HepG2 (cell line): ENCODE data around the gene PLOD2. TPM values are rescaled to one million over a fixed set of nuclear protein-coding genes. Genes with fewer than 3 reads are reported as not detected.

Experiments
- ELF3 ChIP-seq: IDR thresholded peaks from 2 replicates; pipeline ENCODE4 v1.6.1; 2016; ENCODE audit warnings: missing genetic modification reagents, missing compliant biosample characterization
- HDAC1 ChIP-seq: sonication (generic); formaldehyde crosslinking; IDR thresholded peaks from 2 replicates; pipeline ENCODE4 v1.5.1; 2020; ENCODE audit warnings: mild to moderate bottlenecking, missing genetic modification reagents
- PCBP2 ChIP-seq: fragments of 200-400 bp; formaldehyde crosslinking; optimal IDR thresholded peaks from 2 replicates; pipeline ENCODE3; 2018; ENCODE audit warnings: low read length, low read depth; ENCODE audit not compliant: poor library complexity, severe bottlenecking
- ZNF20 ChIP-seq: sonication (generic); formaldehyde crosslinking; IDR thresholded peaks from 2 replicates; pipeline ENCODE4 v1.4.0; 2020; ENCODE audit warnings: mild to moderate bottlenecking, moderate library complexity, missing genetic modification reagents
- ZNF232 ChIP-seq: sonication (generic); formaldehyde crosslinking; IDR thresholded peaks from 2 replicates; pipeline ENCODE4 v1.4.0; 2020; ENCODE audit warnings: missing genetic modification reagents, borderline replicate concordance
- ZNF350 ChIP-seq: sonication (generic); formaldehyde crosslinking; IDR thresholded peaks from 2 replicates; pipeline ENCODE4 v1.4.0; 2020; ENCODE audit warnings: mild to moderate bottlenecking, low read depth, missing genetic modification reagents, borderline replicate concordance
- ZNF547 ChIP-seq: sonication (generic); formaldehyde crosslinking; IDR thresholded peaks from 2 replicates; pipeline ENCODE4 v1.5.1; 2020; ENCODE audit warnings: mild to moderate bottlenecking, missing genetic modification reagents
- ZNF777 ChIP-seq: sonication (generic); formaldehyde crosslinking; IDR thresholded peaks from 2 replicates; pipeline ENCODE4 v1.4.0; 2020; ENCODE audit warnings: missing genetic modification reagents
- ZNF792 ChIP-seq: IDR thresholded peaks from 2 replicates; pipeline ENCODE4 v1.6.1; 2016
- polyA plus RNA-seq, 8 experiments: library from polyadenylated mRNA; depleted of rRNA in 3 of 8; stranded (reverse) in 7 of 8; unstranded in 1 of 8; fragments of >200 nt; fragmentation: Illumina TruSeq in 4 of 8; extraction: Trizol in 4 of 8; gene quantifications; 2 replicates each; pipeline versions ENCODE4 v1.2.1 to v1.2.3, GENCODE V29; 2011 to 2016; ENCODE audit warnings: low read depth in 4 of 8, missing spikeins in 1 of 8, mixed read lengths in 1 of 8; ENCODE audit not compliant: insufficient read depth in 1 of 8
- total RNA-seq, 5 experiments: library from RNA; depleted of rRNA; stranded (reverse); fragments of >200 nt; fragmentation: Illumina TruSeq; extraction: Trizol; gene quantifications; 2 replicates each; pipeline ENCODE4 v1.2.3, GENCODE V29; 2016; ENCODE audit warnings: low read depth in 1 of 5
- TF ChIP-seq, protein P1 (sequence below): sonication (generic); formaldehyde crosslinking; IDR thresholded peaks from 2 replicates; pipeline ENCODE4 v1.4.0; 2020; ENCODE audit warnings: mild to moderate bottlenecking, missing genetic modification reagents, borderline replicate concordance
- TF ChIP-seq, protein P2 (sequence below): sonication (generic); formaldehyde crosslinking; IDR thresholded peaks from 2 replicates; pipeline ENCODE4 v1.4.0; 2020; ENCODE audit warnings: missing genetic modification reagents; ENCODE audit errors: not compliant biosample characterization
- TF ChIP-seq, protein P3 (sequence below): sonication (generic); formaldehyde crosslinking; IDR thresholded peaks from 2 replicates; pipeline ENCODE4 v1.5.1; 2020; ENCODE audit warnings: mild to moderate bottlenecking, missing genetic modification reagents, borderline replicate concordance
- TF ChIP-seq, protein P4 (sequence below): sonication (generic); formaldehyde crosslinking; IDR thresholded peaks from 2 replicates; pipeline ENCODE4 v1.5.1; 2020; ENCODE audit warnings: mild to moderate bottlenecking, missing genetic modification reagents, moderate library complexity

Gene PLOD2
- total and polyA plus RNA-seq, 2 of the 13 experiments (the other 11 are each of a cell fraction or from before 2014, with no cell fraction given): 107 to 161 TPM

DNA sequence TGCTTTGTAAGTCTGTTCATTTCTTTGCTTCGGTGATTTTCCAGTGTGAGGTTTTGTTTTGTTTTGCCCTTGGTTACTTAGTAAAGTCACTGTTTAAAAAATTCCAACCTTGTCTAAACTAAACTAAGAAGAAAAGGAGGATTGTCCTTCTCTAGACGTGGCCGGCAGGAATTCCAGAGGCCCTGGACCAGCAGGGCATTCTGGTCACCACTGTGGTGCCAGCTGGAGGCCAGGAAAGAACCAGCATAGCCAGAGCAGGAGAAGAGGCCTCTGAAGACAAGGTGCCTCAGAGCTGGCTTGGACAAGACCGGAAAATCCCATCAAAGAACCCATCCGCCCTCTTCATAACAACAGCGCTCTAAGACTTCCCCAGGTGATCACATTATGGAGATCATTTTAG lies 8.2 kb downstream of the PLOD2 start (continued):
- TF ChIP-seq, protein P1, sequence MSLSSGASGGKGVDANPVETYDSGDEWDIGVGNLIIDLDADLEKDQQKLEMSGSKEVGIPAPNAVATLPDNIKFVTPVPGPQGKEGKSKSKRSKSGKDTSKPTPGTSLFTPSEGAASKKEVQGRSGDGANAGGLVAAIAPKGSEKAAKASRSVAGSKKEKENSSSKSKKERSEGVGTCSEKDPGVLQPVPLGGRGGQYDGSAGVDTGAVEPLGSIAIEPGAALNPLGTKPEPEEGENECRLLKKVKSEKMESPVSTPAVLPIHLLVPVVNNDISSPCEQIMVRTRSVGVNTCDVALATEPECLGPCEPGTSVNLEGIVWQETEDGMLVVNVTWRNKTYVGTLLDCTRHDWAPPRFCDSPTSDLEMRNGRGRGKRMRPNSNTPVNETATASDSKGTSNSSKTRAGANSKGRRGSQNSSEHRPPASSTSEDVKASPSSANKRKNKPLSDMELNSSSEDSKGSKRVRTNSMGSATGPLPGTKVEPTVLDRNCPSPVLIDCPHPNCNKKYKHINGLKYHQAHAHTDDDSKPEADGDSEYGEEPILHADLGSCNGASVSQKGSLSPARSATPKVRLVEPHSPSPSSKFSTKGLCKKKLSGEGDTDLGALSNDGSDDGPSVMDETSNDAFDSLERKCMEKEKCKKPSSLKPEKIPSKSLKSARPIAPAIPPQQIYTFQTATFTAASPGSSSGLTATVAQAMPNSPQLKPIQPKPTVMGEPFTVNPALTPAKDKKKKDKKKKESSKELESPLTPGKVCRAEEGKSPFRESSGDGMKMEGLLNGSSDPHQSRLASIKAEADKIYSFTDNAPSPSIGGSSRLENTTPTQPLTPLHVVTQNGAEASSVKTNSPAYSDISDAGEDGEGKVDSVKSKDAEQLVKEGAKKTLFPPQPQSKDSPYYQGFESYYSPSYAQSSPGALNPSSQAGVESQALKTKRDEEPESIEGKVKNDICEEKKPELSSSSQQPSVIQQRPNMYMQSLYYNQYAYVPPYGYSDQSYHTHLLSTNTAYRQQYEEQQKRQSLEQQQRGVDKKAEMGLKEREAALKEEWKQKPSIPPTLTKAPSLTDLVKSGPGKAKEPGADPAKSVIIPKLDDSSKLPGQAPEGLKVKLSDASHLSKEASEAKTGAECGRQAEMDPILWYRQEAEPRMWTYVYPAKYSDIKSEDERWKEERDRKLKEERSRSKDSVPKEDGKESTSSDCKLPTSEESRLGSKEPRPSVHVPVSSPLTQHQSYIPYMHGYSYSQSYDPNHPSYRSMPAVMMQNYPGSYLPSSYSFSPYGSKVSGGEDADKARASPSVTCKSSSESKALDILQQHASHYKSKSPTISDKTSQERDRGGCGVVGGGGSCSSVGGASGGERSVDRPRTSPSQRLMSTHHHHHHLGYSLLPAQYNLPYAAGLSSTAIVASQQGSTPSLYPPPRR (CRISPR knock-in tag): 0 out of 2 replicates have a peak, but pooled peaks have one; percentile 13
- TF ChIP-seq PCBP2: no peak
- TF ChIP-seq HDAC1 (CRISPR knock-in tag): no peak
- TF ChIP-seq ZNF232 (CRISPR knock-in tag): no peak
- TF ChIP-seq ZNF777 (CRISPR knock-in tag): no peak
- TF ChIP-seq ELF3: no peak
- TF ChIP-seq ZNF547 (CRISPR knock-in tag): no peak
- TF ChIP-seq, protein P2, sequence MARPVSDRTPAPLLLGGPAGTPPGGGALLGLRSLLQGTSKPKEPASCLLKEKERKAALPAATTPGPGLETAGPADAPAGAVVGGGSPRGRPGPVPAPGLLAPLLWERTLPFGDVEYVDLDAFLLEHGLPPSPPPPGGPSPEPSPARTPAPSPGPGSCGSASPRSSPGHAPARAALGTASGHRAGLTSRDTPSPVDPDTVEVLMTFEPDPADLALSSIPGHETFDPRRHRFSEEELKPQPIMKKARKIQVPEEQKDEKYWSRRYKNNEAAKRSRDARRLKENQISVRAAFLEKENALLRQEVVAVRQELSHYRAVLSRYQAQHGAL: no peak
- TF ChIP-seq ZNF20 (CRISPR knock-in tag): no peak
- TF ChIP-seq, protein P3, sequence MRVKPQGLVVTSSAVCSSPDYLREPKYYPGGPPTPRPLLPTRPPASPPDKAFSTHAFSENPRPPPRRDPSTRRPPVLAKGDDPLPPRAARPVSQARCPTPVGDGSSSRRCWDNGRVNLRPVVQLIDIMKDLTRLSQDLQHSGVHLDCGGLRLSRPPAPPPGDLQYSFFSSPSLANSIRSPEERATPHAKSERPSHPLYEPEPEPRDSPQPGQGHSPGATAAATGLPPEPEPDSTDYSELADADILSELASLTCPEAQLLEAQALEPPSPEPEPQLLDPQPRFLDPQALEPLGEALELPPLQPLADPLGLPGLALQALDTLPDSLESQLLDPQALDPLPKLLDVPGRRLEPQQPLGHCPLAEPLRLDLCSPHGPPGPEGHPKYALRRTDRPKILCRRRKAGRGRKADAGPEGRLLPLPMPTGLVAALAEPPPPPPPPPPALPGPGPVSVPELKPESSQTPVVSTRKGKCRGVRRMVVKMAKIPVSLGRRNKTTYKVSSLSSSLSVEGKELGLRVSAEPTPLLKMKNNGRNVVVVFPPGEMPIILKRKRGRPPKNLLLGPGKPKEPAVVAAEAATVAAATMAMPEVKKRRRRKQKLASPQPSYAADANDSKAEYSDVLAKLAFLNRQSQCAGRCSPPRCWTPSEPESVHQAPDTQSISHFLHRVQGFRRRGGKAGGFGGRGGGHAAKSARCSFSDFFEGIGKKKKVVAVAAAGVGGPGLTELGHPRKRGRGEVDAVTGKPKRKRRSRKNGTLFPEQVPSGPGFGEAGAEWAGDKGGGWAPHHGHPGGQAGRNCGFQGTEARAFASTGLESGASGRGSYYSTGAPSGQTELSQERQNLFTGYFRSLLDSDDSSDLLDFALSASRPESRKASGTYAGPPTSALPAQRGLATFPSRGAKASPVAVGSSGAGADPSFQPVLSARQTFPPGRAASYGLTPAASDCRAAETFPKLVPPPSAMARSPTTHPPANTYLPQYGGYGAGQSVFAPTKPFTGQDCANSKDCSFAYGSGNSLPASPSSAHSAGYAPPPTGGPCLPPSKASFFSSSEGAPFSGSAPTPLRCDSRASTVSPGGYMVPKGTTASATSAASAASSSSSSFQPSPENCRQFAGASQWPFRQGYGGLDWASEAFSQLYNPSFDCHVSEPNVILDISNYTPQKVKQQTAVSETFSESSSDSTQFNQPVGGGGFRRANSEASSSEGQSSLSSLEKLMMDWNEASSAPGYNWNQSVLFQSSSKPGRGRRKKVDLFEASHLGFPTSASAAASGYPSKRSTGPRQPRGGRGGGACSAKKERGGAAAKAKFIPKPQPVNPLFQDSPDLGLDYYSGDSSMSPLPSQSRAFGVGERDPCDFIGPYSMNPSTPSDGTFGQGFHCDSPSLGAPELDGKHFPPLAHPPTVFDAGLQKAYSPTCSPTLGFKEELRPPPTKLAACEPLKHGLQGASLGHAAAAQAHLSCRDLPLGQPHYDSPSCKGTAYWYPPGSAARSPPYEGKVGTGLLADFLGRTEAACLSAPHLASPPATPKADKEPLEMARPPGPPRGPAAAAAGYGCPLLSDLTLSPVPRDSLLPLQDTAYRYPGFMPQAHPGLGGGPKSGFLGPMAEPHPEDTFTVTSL (CRISPR knock-in tag): no peak
- no peak for TF ChIP-seq ZNF792
- TF ChIP-seq, protein P4, sequence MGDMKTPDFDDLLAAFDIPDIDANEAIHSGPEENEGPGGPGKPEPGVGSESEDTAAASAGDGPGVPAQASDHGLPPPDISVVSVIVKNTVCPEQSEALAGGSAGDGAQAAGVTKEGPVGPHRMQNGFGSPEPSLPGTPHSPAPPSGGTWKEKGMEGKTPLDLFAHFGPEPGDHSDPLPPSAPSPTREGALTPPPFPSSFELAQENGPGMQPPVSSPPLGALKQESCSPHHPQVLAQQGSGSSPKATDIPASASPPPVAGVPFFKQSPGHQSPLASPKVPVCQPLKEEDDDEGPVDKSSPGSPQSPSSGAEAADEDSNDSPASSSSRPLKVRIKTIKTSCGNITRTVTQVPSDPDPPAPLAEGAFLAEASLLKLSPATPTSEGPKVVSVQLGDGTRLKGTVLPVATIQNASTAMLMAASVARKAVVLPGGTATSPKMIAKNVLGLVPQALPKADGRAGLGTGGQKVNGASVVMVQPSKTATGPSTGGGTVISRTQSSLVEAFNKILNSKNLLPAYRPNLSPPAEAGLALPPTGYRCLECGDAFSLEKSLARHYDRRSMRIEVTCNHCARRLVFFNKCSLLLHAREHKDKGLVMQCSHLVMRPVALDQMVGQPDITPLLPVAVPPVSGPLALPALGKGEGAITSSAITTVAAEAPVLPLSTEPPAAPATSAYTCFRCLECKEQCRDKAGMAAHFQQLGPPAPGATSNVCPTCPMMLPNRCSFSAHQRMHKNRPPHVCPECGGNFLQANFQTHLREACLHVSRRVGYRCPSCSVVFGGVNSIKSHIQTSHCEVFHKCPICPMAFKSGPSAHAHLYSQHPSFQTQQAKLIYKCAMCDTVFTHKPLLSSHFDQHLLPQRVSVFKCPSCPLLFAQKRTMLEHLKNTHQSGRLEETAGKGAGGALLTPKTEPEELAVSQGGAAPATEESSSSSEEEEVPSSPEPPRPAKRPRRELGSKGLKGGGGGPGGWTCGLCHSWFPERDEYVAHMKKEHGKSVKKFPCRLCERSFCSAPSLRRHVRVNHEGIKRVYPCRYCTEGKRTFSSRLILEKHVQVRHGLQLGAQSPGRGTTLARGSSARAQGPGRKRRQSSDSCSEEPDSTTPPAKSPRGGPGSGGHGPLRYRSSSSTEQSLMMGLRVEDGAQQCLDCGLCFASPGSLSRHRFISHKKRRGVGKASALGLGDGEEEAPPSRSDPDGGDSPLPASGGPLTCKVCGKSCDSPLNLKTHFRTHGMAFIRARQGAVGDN (CRISPR knock-in tag): no peak; the same call in 1 of the 2 replicates
- no peak for TF ChIP-seq ZNF350
